Thyroid gland (tissue), 4 donors: ENCODE results near the gene POR. TPM values are rescaled to one million over a fixed set of nuclear protein-coding genes. Genes with fewer than 3 reads are reported as not detected.
"Not testable (repeated sequence)": the region's sequence is repeated elsewhere in the genome, so short reads cannot be mapped to it uniquely, and the experiment has no call there.

Source experiments
- DNase-seq, 2 donors: peaks; one replicate each; pipeline ENCODE4 v3.0.0-alpha.2; 2019
- H3K27ac ChIP-seq, 3 donors: fragments of 200-600 bp; sonication (generic); 1 replicate in 2 of 3; 2 replicates in 1 of 3; pipeline ENCODE4 v1.5.1; 2016 to 2019; ENCODE audit warnings: mild to moderate bottlenecking in 1 of 3, moderate library complexity in 1 of 3
- H3K27me3 ChIP-seq: fragments of 200-600 bp; sonication (generic); one replicate; pipeline ENCODE4 v1.5.1; 2019
- H3K36me3 ChIP-seq, 2 donors: fragments of 200-600 bp; sonication (generic); one replicate each; pipeline ENCODE4 v1.5.1; 2016 to 2019
- H3K4me1 ChIP-seq, 2 donors: fragments of 200-600 bp; sonication (generic); one replicate each; pipeline ENCODE4 v1.5.1; 2017 to 2019
- H3K4me3 ChIP-seq, 3 donors: fragments of 200-600 bp; sonication (generic); replicated peaks in 1 of 3; 1 replicate in 2 of 3; 2 replicates in 1 of 3; pipeline ENCODE4 v1.5.1; 2016; ENCODE audit warnings: mild to moderate bottlenecking in 1 of 3
- H3K9me3 ChIP-seq: fragments of 200-600 bp; sonication (generic); one replicate; pipeline ENCODE4 v1.5.1; 2017
- POLR2A ChIP-seq, 2 donors: fragments of 450-650 bp; IDR thresholded peaks; one replicate each; pipeline ENCODE4 v1.6.1; 2017; ENCODE audit warnings: antibody characterized with exemption in 2 of 2, mild to moderate bottlenecking in 2 of 2, moderate library complexity in 1 of 2
- whole genome bisulfite sequencing, 2 donors: methylation state at CpG; one replicate each; pipeline ENCODE4 v1.1.5; 2017; 5-methylcytosine and 5-hydroxymethylcytosine counted together
- intact Hi-C: fragments of 100-400 bp; cut with DNase I; formaldehyde crosslinking; loops from one replicate; pipeline ENCODE4 v1.15.1; 2023
- total RNA-seq, 4 donors: library from RNA; depleted of rRNA; stranded (reverse); fragments of >200 nt; gene quantifications; one replicate each; pipeline ENCODE4 v1.2.3, GENCODE V29; 2016
- TF ChIP-seq, protein P1 (sequence below), 6 experiments: fragments of 200-600 bp in 3 of 6; fragments of 450-650 bp in 3 of 6; sonication (generic) in 3 of 6; IDR thresholded peaks; one replicate each; pipeline ENCODE4 v1.5.1; 2016 to 2019; ENCODE audit warnings: antibody characterized with exemption in 6 of 6, mild to moderate bottlenecking in 2 of 6, inconsistent platforms in 1 of 6, moderate library complexity in 1 of 6

The POR gene
- total RNA-seq, 4 donors from 2014 or later, result 141 to 341 (median 285) TPM

GRCh38 chr7:75868153-75868552 lies 46.8 kb upstream of the POR start:
- H3K9me3 ChIP-seq, result no peaks in the 10 kb centered on the region
- DNase-seq, result no peak
- H3K27me3 ChIP-seq, result no peaks in the 10 kb centered on the region
- WGBS, 2 donors, result 98 to 100% methylated on average over 2 of the region's 2 CpGs
- H3K4me1 ChIP-seq, result peaks cover 0 to 3% of the 10 kb centered on the region in 2 donors
- H3K36me3 ChIP-seq, result no peaks in the 10 kb centered on the region
- intact Hi-C loops, result loop anchor here (10.0 kb wide), 1 partner anchor 257 kb away; no protein-coding TSS in a partner anchor
- TF ChIP-seq, protein P1, sequence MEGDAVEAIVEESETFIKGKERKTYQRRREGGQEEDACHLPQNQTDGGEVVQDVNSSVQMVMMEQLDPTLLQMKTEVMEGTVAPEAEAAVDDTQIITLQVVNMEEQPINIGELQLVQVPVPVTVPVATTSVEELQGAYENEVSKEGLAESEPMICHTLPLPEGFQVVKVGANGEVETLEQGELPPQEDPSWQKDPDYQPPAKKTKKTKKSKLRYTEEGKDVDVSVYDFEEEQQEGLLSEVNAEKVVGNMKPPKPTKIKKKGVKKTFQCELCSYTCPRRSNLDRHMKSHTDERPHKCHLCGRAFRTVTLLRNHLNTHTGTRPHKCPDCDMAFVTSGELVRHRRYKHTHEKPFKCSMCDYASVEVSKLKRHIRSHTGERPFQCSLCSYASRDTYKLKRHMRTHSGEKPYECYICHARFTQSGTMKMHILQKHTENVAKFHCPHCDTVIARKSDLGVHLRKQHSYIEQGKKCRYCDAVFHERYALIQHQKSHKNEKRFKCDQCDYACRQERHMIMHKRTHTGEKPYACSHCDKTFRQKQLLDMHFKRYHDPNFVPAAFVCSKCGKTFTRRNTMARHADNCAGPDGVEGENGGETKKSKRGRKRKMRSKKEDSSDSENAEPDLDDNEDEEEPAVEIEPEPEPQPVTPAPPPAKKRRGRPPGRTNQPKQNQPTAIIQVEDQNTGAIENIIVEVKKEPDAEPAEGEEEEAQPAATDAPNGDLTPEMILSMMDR (IDR thresholded peaks at IDR 0.05), result no peak
- TF ChIP-seq POLR2A (IDR thresholded peaks at IDR 0.05), result no peak
- H3K4me3 ChIP-seq, result no peak overlapping the region
- no peak overlapping the region for H3K27ac ChIP-seq

DNA sequence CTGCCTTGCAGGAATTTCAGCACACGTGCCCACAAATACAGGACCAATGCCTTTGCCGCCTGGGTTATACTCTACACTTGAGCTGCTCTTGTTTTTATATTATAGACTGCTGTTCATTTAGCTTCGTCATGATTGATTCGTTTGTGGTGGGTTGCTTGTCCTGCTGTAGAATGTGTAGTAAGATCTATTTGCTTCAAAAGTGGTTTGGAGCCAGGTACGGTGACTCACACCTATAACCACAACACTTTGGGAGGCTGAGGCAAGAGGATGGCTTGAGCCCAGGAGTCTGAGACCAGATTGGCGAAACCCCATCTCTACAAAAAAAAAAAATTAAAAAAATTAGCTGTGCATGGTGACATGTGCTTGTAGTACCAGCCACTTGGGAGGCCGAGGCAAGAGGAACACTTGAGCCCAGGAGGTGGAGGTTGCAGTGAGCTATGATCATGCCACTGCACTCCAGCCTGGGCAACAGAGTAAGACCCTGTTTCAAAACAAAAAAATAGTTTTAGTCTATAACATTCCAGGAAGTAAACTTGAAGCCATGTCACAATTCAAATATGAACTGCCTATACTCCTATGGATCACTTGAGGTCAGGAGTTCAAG lies 45.1 kb upstream of the POR start:
- intact Hi-C loops, result loop anchor here (10.0 kb wide), 1 partner anchor 255 kb away; no protein-coding TSS in a partner anchor
- H3K4me1 ChIP-seq, result peaks cover 0 to 3% of the 10 kb centered on the region in 2 donors
- H3K9me3 ChIP-seq, result no peaks in the 10 kb centered on the region

DNA sequence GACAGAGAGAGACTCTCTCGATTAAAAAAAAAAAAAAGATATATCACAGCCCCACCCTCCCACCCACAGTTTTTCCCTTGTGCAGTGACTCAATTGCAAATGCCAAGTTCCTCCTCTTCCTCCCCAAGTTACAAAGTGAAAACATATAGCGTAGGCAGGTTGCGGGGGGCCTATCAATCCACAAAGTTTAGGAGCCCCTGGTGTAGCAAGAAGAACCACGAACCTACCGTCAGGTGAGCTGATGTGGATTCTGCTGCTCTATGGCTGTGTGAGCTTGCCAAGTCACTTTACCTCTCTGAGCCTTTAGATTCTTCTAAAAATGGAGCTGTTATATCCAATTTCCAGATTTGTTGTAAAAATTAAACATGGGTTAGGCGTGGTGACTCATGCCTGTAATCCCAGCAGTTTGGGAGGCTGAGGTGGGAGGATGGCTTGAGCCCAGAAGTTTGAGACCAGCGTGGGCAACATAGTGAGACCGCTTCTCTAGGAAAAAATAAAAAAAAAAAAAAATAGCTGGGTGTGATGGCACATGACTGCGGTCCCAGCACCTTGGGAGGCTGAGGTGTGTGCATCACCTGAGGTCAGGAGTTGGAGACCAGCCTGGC lies 44.3 kb upstream of the POR start:
- no peak for TF ChIP-seq POLR2A (IDR thresholded peaks at IDR 0.05)
- TF ChIP-seq, protein P1 (IDR thresholded peaks at IDR 0.05), result no peak
- no peak overlapping the region for H3K27ac ChIP-seq
- no peaks in the 10 kb centered on the region for H3K27me3 ChIP-seq
- 89 to 90% methylated on average over 9 of the region's 9 CpGs for WGBS, 2 donors
- intact Hi-C loops, result no loop called here
- H3K9me3 ChIP-seq, result no peaks in the 10 kb centered on the region
- no peaks in the 10 kb centered on the region for H3K36me3 ChIP-seq
- DNase-seq, result no peak
- H3K4me3 ChIP-seq, result no peak overlapping the region
- H3K4me1 ChIP-seq, result peaks cover 0 to 3% of the 10 kb centered on the region in 2 donors

More for the DNA sequence above, 45.1 kb upstream of the POR start:
- 62 to 67% methylated on average over 7 of the region's 7 CpGs for WGBS, 2 donors
- no peak for TF ChIP-seq POLR2A (IDR thresholded peaks at IDR 0.05)
- TF ChIP-seq, protein P1 (IDR thresholded peaks at IDR 0.05), result no peak
- H3K36me3 ChIP-seq, result no peaks in the 10 kb centered on the region
- no peaks in the 10 kb centered on the region for H3K27me3 ChIP-seq
- H3K4me3 ChIP-seq, result no peak overlapping the region
- H3K27ac ChIP-seq, result no peak overlapping the region
- DNase-seq, result peak in 1 of 2 donors; percentile 25

DNA sequence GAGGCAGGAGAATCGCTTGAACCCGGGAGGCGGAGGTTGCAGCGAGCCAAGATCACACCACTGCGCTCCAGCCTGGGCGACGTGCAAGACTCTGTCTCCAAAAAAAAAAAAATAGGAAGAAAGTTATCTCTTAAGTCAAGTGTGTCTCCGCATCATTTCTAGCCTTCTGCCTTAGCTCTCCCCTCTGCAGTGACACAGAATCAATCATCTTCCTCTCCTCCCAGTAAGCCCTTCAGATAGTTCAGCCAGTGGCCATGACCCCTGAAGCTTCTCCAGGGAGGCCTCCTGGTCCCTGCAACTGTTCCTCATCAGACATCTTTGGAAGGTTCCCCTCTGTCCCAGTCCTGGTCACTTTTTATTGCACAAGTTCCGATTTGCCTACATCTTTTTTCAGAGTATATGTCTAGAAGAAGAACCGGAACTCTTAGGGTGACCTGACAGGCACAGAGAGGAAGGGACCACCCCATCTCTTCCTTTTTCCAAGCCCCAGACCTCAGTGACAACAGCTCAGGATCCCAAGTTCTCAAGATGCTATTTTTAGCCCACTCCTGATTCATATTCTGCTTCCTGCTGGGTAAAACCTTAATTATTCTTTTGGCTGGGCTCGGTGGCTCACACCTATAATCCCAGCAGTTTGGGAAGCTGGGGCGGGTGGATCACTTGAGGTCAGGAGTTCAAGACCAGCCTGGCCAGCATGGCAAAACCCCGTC lies 42.7 kb upstream of the POR start:
- Histone ChIP-seq H3K4me1 (peaks cover 0 to 3% of the 10 kb centered on the region in 2 donors), H3K4me3 (no peak overlapping the region), H3K27me3 (no peaks in the 10 kb centered on the region), H3K9me3 (no peaks in the 10 kb centered on the region), H3K27ac (no peak overlapping the region), H3K36me3 (no peaks in the 10 kb centered on the region)
- TF ChIP-seq, protein P1 (IDR thresholded peaks at IDR 0.05), result no peak
- no peak for TF ChIP-seq POLR2A (IDR thresholded peaks at IDR 0.05)
- 68 to 74% methylated on average over 13 of the region's 13 CpGs for WGBS, 2 donors
- DNase-seq, result no peak
- intact Hi-C loops, result no loop called here

GRCh38 chr7:75874180-75874579 lies 40.8 kb upstream of the POR start:
- H3K36me3 ChIP-seq, H3K27ac ChIP-seq, H3K4me3 ChIP-seq, H3K27me3 ChIP-seq, DNase-seq, intact Hi-C loops, H3K9me3 ChIP-seq, H3K4me1 ChIP-seq: not testable (repeated sequence)
- WGBS, 2 donors, result 93% methylated on average over 3 of the region's 3 CpGs
